ENCODE results near the gene DENND1A. TPM values are rescaled to one million over a fixed set of nuclear protein-coding genes. Genes with fewer than 3 reads are reported as not detected.
A peak's percentile ranks its signal among the peaks of the same experiment; 100 is the strongest.

Gene DENND1A
- total RNA-seq, 1 donor from 2014 or later: 12.7 TPM

- Histone ChIP-seq H3K4me1 (ENCODE audit: insufficient read depth, low read length) (peaks cover 3% of the 10 kb centered on the region), H3K4me3 (ENCODE audit: insufficient read depth, low read depth, low read length) (no peak overlapping the region), H4K20me1 (ENCODE audit: insufficient read depth, low read length) (peaks cover 5% of the 10 kb centered on the region), H2AFZ (ENCODE audit: low read depth, low read length) (no peak overlapping the region), H3K4me2 (ENCODE audit: low read length) (peak overlapping the region; percentile 37), H3K9me3 (ENCODE audit: insufficient read depth, low read depth, low read length) (no peaks in the 10 kb centered on the region), H3K79me2 (ENCODE audit: insufficient read depth, low read length) (no peaks in the 10 kb centered on the region), H3K27me3 (ENCODE audit: insufficient read depth, low read length) (no peaks in the 10 kb centered on the region), H3K27ac (ENCODE audit: low read depth, low read length) (no peak overlapping the region), H3K36me3 (ENCODE audit: insufficient read depth, low read length) (no peaks in the 10 kb centered on the region), H3K9ac (ENCODE audit: low read length) (no peak overlapping the region)
- Mint-ChIP-seq H3K9me3 (ENCODE audit: unreplicated experiment) (no peaks in the 10 kb centered on the region), H3K4me1 (ENCODE audit: low read depth, unreplicated experiment) (peaks cover 9% of the 10 kb centered on the region), H3K27ac (ENCODE audit: unreplicated experiment) (no peak overlapping the region), H3K4me3 (ENCODE audit: unreplicated experiment) (no peak overlapping the region), H3K27me3 (ENCODE audit: low read depth, unreplicated experiment) (no peaks in the 10 kb centered on the region), H3K36me3 (ENCODE audit: low read depth, unreplicated experiment) (no peaks in the 10 kb centered on the region)
- TF ChIP-seq CTCF (IDR thresholded peaks at IDR 0.05; ENCODE audit: insufficient read depth, low read depth, low read length) (no peak), EZH2 (IDR thresholded peaks at IDR 0.05; ENCODE audit: insufficient read depth, low read length) (no peak)
- FAIRE-seq (peak; percentile 67), DNase-seq (ENCODE audit: low read depth) (peak; percentile 86)
These were observed 165.9 kb downstream of the DENND1A start for GRCh38 chr9:123763910-123764588.

GRCh38 chr9:123761905-123762605 is 167.9 kb downstream of the DENND1A start:
- H3K4me1 Mint-ChIP-seq (ENCODE audit: low read depth, unreplicated experiment): peaks cover 9% of the 10 kb centered on the region
- FAIRE-seq (peak; percentile 26), DNase-seq (ENCODE audit: low read depth) (peak; percentile 45)
- Histone ChIP-seq H3K9ac (ENCODE audit: low read length) (no peak overlapping the region), H3K27ac (ENCODE audit: low read depth, low read length) (no peak overlapping the region), H3K4me2 (ENCODE audit: low read length) (peak overlapping the region; percentile 15), H3K36me3 (ENCODE audit: insufficient read depth, low read length) (no peaks in the 10 kb centered on the region), H4K20me1 (ENCODE audit: insufficient read depth, low read length) (peaks cover 5% of the 10 kb centered on the region), H3K9me3 (ENCODE audit: insufficient read depth, low read depth, low read length) (no peaks in the 10 kb centered on the region), H3K4me3 (ENCODE audit: insufficient read depth, low read depth, low read length) (no peak overlapping the region), H3K79me2 (ENCODE audit: insufficient read depth, low read length) (no peaks in the 10 kb centered on the region), H3K27me3 (ENCODE audit: insufficient read depth, low read length) (no peaks in the 10 kb centered on the region), H3K4me1 (ENCODE audit: insufficient read depth, low read length) (peaks cover 3% of the 10 kb centered on the region), H2AFZ (ENCODE audit: low read depth, low read length) (no peak overlapping the region)
- no peaks in the 10 kb centered on the region for H3K36me3 Mint-ChIP-seq (ENCODE audit: low read depth, unreplicated experiment)
- no peaks in the 10 kb centered on the region for H3K9me3 Mint-ChIP-seq (ENCODE audit: unreplicated experiment)
- no peak overlapping the region for H3K4me3 Mint-ChIP-seq (ENCODE audit: unreplicated experiment)
- H3K27ac Mint-ChIP-seq (ENCODE audit: unreplicated experiment): no peak overlapping the region
- TF ChIP-seq CTCF (IDR thresholded peaks at IDR 0.05; ENCODE audit: insufficient read depth, low read depth, low read length) (no peak), EZH2 (IDR thresholded peaks at IDR 0.05; ENCODE audit: insufficient read depth, low read length) (no peak)
- no peaks in the 10 kb centered on the region for H3K27me3 Mint-ChIP-seq (ENCODE audit: low read depth, unreplicated experiment)

GRCh38 chr9:123757960-123758359 is 172.0 kb downstream of the DENND1A start:
- Histone ChIP-seq H3K9ac (ENCODE audit: low read length) (no peak overlapping the region), H3K9me3 (ENCODE audit: insufficient read depth, low read depth, low read length) (no peaks in the 10 kb centered on the region), H3K4me2 (ENCODE audit: low read length) (no peak overlapping the region), H3K27ac (ENCODE audit: low read depth, low read length) (no peak overlapping the region), H4K20me1 (ENCODE audit: insufficient read depth, low read length) (no peaks in the 10 kb centered on the region), H3K4me1 (ENCODE audit: insufficient read depth, low read length) (no peaks in the 10 kb centered on the region), H2AFZ (ENCODE audit: low read depth, low read length) (no peak overlapping the region), H3K4me3 (ENCODE audit: insufficient read depth, low read depth, low read length) (no peak overlapping the region), H3K36me3 (ENCODE audit: insufficient read depth, low read length) (no peaks in the 10 kb centered on the region), H3K27me3 (ENCODE audit: insufficient read depth, low read length) (no peaks in the 10 kb centered on the region), H3K79me2 (ENCODE audit: insufficient read depth, low read length) (no peaks in the 10 kb centered on the region)
- H3K27ac Mint-ChIP-seq (ENCODE audit: unreplicated experiment): no peak overlapping the region
- peaks cover 13% of the 10 kb centered on the region for H3K4me1 Mint-ChIP-seq (ENCODE audit: low read depth, unreplicated experiment)
- TF ChIP-seq EZH2 (IDR thresholded peaks at IDR 0.05; ENCODE audit: insufficient read depth, low read length) (no peak), CTCF (IDR thresholded peaks at IDR 0.05; ENCODE audit: insufficient read depth, low read depth, low read length) (no peak)
- H3K36me3 Mint-ChIP-seq (ENCODE audit: low read depth, unreplicated experiment): no peaks in the 10 kb centered on the region
- DNase-seq (ENCODE audit: low read depth) (no peak), FAIRE-seq (no peak)
- H3K4me3 Mint-ChIP-seq (ENCODE audit: unreplicated experiment): no peak overlapping the region
- H3K27me3 Mint-ChIP-seq (ENCODE audit: low read depth, unreplicated experiment): no peaks in the 10 kb centered on the region
- H3K9me3 Mint-ChIP-seq (ENCODE audit: unreplicated experiment): no peaks in the 10 kb centered on the region

All from astrocyte (in vitro differentiated cells and primary cell).